CD8-positive, alpha-beta memory T cell (primary cell): Measurements from ENCODE around the gene CALML4. TPM values are rescaled to one million over a fixed set of nuclear protein-coding genes. Genes with fewer than 3 reads are reported as not detected.
A peak's percentile ranks its signal among the peaks of the same experiment; 100 is the strongest.
"Not testable (repeated sequence)": the region's sequence is repeated elsewhere in the genome, so short reads cannot be mapped to it uniquely, and the experiment has no call there.

Experiments used
- CTCF ChIA-PET: fragments of 350-600 bp; sonication (Branson Sonifier 250); formaldehyde crosslinking; loops from one replicate; lab custom pipeline; 2021; ENCODE audit warnings: antibody characterized with exemption; lab: Charles Lee
- POLR2A ChIA-PET: fragments of 350-600 bp; sonication (Branson Sonifier 250); formaldehyde crosslinking; loops from one replicate; lab custom pipeline; 2021; ENCODE audit warnings: antibody characterized with exemption; lab: Charles Lee
- DNase-seq, 5 donors: peaks; one replicate each; pipeline versions ENCODE4 v3.0.0 to v3.0.0-alpha.2; 2020 to 2022; ENCODE audit warnings: mixed read lengths in 1 of 5
- H3K27ac ChIP-seq: one replicate; pipeline ENCODE4 v1.7.0; 2013; ENCODE audit warnings: low read depth, mild to moderate bottlenecking, low read length, moderate library complexity
- H3K27me3 ChIP-seq: 2 replicates; pipeline ENCODE4 v1.7.0; 2013; ENCODE audit warnings: low read length, mild to moderate bottlenecking; ENCODE audit not compliant: insufficient read depth, poor library complexity, severe bottlenecking
- H3K36me3 ChIP-seq: 2 replicates; pipeline ENCODE4 v1.7.0; 2013; ENCODE audit warnings: mild to moderate bottlenecking, low read length, moderate library complexity; ENCODE audit not compliant: insufficient read depth
- H3K4me1 ChIP-seq: 2 replicates; pipeline ENCODE4 v1.7.0; 2013; ENCODE audit warnings: mild to moderate bottlenecking, low read length, moderate library complexity; ENCODE audit not compliant: insufficient read depth
- H3K4me3 ChIP-seq: 2 replicates; pipeline ENCODE4 v1.7.0; 2013; ENCODE audit warnings: mild to moderate bottlenecking, low read length
- H3K9me3 ChIP-seq: 2 replicates; pipeline ENCODE4 v1.7.0; 2013; ENCODE audit warnings: mild to moderate bottlenecking, low read length
- H3K27ac Mint-ChIP-seq, 8 donors: one replicate each; pipeline ENCODE4 v1.8.0; 2020 to 2021; ENCODE audit warnings: mixed read lengths in 8 of 8, mild to moderate bottlenecking in 6 of 8, inconsistent platforms in 3 of 8, moderate library complexity in 3 of 8
- H3K27me3 Mint-ChIP-seq, 2 donors: one replicate each; pipeline ENCODE4 v1.8.0; 2020 to 2021; ENCODE audit warnings: mixed read lengths in 2 of 2, mild to moderate bottlenecking in 1 of 2, moderate library complexity in 1 of 2
- H3K36me3 Mint-ChIP-seq, 3 donors: one replicate each; pipeline ENCODE4 v1.8.0; 2020 to 2021; ENCODE audit warnings: mixed read lengths in 3 of 3, inconsistent platforms in 1 of 3, mild to moderate bottlenecking in 1 of 3
- H3K4me1 Mint-ChIP-seq, 3 donors: one replicate each; pipeline ENCODE4 v1.8.0; 2020 to 2021; ENCODE audit warnings: mixed read lengths in 3 of 3, inconsistent platforms in 1 of 3, mild to moderate bottlenecking in 1 of 3
- H3K4me3 Mint-ChIP-seq, 7 donors: one replicate each; pipeline ENCODE4 v1.8.0; 2020 to 2021; ENCODE audit warnings: mixed read lengths in 7 of 7, mild to moderate bottlenecking in 6 of 7, moderate library complexity in 4 of 7, inconsistent platforms in 2 of 7
- H3K9me3 Mint-ChIP-seq, 5 donors: one replicate each; pipeline ENCODE4 v1.8.0; 2020 to 2022; ENCODE audit warnings: mixed read lengths in 5 of 5, mild to moderate bottlenecking in 3 of 5, moderate library complexity in 2 of 5, inconsistent platforms in 1 of 5
- polyA plus RNA-seq: library from polyadenylated mRNA; unstranded; fragments of 300-500 nt; fragmentation: Illumina TruSeq; gene quantifications from one replicate; pipeline ENCODE4 v1.2.3, GENCODE V29; 2021
- total RNA-seq, 2 experiments: library from RNA; stranded (reverse); gene quantifications; one replicate each; pipeline ENCODE4 v1.2.3, GENCODE V29; 2021

Gene CALML4
- total and polyA plus RNA-seq, 3 experiments from 2014 or later: 0.40 to 6.4 (median 4.9) TPM

DNA sequence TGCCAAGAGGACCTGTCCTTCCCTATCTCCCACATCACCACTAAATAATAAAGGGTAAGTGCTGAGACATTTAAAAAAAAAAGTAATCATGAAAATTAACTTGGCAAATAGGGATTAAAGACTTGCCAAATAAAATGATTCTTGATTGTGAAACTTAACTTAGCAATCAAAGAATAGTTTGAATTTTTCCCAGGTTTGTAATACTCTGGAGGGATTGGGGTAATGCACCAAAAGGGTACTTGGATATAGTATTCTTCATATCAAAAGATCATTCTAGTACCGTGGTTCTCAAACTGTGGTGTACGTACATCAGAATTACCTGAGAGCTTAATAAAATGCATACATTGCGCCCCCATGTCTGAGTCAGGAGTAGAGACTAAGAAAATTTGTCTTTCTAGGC, 28.5 kb downstream of the CALML4 start:
- H3K4me3 Mint-ChIP-seq: no peak overlapping the region
- no peaks in the 10 kb centered on the region for H3K27me3 Mint-ChIP-seq
- Histone ChIP-seq H3K4me1 (no peaks in the 10 kb centered on the region), H3K36me3 (peaks cover 35% of the 10 kb centered on the region), H3K4me3 (no peak overlapping the region), H3K27ac (no peak overlapping the region), H3K27me3 (no peaks in the 10 kb centered on the region), H3K9me3 (no peaks in the 10 kb centered on the region)
- H3K27ac Mint-ChIP-seq: peak overlapping the region in 1 of 8 donors; percentile 21
- POLR2A ChIA-PET: no interaction called here
- peaks cover 0 to 11% (median 4%) of the 10 kb centered on the region in 3 donors for H3K4me1 Mint-ChIP-seq
- DNase-seq: no peak
- H3K36me3 Mint-ChIP-seq: peaks cover 8 to 82% (median 23%) of the 10 kb centered on the region in 3 donors
- H3K9me3 Mint-ChIP-seq: no peaks in the 10 kb centered on the region
- CTCF ChIA-PET: no interaction called here

DNA sequence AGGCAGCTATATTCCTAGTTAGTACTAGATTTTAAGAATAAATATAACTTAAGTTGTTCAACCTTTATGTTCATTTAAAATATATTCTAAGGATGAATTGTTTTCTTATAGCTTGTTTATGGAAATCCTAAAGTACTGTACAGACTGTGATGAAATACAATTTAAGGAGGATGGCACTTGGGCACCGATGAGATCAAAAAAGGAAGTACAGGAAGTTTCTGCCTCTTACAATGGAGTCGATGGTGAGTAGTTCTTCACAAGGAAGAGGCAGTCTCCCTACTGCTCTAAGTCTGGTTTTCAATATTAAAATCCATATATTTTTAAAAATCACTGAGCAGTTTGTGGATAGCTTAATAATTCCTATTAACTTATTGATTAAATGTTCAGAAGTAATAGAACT, 29.6 kb downstream of the CALML4 start:
- Histone ChIP-seq H3K27ac (no peak overlapping the region), H3K4me1 (no peaks in the 10 kb centered on the region), H3K4me3 (no peak overlapping the region), H3K27me3 (no peaks in the 10 kb centered on the region), H3K36me3 (peaks cover 24% of the 10 kb centered on the region), H3K9me3 (no peaks in the 10 kb centered on the region)
- peaks cover 0 to 11% (median 4%) of the 10 kb centered on the region in 3 donors for H3K4me1 Mint-ChIP-seq
- no peak for DNase-seq
- H3K9me3 Mint-ChIP-seq: no peaks in the 10 kb centered on the region
- POLR2A ChIA-PET: no interaction called here
- no peak overlapping the region for H3K27ac Mint-ChIP-seq
- H3K36me3 Mint-ChIP-seq: peaks cover 13 to 77% (median 17%) of the 10 kb centered on the region in 3 donors
- CTCF ChIA-PET: no interaction called here
- H3K4me3 Mint-ChIP-seq: no peak overlapping the region
- no peaks in the 10 kb centered on the region for H3K27me3 Mint-ChIP-seq

DNA sequence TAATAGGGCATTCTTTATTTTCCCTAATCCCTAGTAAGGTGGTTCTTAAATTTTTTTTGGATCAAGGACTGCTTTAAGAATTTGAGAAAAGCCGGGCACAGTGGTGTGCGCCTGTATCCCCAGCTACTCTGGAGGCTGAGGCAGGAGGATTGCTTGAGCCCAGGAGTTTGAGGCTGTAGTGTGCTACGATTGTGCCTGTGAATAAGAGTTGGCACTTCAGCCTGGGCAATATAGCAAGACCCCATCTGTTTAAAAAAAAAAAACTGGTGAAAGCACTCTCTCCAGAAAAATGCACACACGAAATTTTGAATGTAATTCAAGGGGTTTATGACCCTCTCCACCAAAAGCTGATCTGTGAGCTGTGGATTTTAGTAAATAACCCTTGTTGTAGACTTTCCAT, 32.0 kb downstream of the CALML4 start:
- Histone ChIP-seq H3K27me3 (no peaks in the 10 kb centered on the region), H3K27ac (no peak overlapping the region), H3K36me3 (peaks cover 22% of the 10 kb centered on the region), H3K4me3 (no peak overlapping the region), H3K9me3 (no peaks in the 10 kb centered on the region), H3K4me1 (no peaks in the 10 kb centered on the region)
- Mint-ChIP-seq H3K27ac (peak overlapping the region in 1 of 8 donors; percentile 60), H3K4me1 (peaks cover 0 to 6% (median 2%) of the 10 kb centered on the region in 3 donors), H3K4me3 (no peak overlapping the region), H3K36me3 (peaks cover 13 to 80% (median 15%) of the 10 kb centered on the region in 3 donors), H3K9me3 (no peaks in the 10 kb centered on the region), H3K27me3 (no peaks in the 10 kb centered on the region)
- POLR2A ChIA-PET: no interaction called here
- no peak for DNase-seq
- CTCF ChIA-PET: no interaction called here

DNA sequence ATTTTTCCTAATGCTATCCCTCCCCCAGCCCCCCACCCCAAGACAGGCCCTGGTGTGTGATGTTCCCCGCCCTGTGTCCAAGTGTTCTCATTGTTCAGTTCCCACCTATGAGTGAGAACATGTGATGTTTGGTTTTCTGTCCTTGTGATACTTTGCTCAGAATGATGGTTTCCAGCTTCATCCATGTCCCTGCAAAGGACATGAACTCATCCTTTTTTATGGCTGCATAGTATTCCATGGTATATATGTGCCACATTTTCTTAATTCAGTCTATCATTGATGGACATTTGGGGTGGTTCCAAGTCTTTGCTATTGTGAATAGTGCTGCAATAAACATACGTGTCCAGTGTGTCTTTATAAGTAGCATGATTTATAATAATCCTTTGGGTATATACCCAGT, 33.1 kb downstream of the CALML4 start:
- H3K9me3 Mint-ChIP-seq, H3K4me1 ChIP-seq, H3K27me3 ChIP-seq, POLR2A ChIA-PET, H3K27me3 Mint-ChIP-seq, CTCF ChIA-PET, H3K4me1 Mint-ChIP-seq, H3K4me3 ChIP-seq, DNase-seq, H3K27ac ChIP-seq, H3K9me3 ChIP-seq, H3K4me3 Mint-ChIP-seq: not testable (repeated sequence)
- H3K36me3 ChIP-seq: peaks cover 12% of the 10 kb centered on the region
- peaks cover 12 to 72% (median 13%) of the 10 kb centered on the region in 3 donors for H3K36me3 Mint-ChIP-seq
- H3K27ac Mint-ChIP-seq: peak overlapping the region in 1 of 8 donors; percentile 50

DNA sequence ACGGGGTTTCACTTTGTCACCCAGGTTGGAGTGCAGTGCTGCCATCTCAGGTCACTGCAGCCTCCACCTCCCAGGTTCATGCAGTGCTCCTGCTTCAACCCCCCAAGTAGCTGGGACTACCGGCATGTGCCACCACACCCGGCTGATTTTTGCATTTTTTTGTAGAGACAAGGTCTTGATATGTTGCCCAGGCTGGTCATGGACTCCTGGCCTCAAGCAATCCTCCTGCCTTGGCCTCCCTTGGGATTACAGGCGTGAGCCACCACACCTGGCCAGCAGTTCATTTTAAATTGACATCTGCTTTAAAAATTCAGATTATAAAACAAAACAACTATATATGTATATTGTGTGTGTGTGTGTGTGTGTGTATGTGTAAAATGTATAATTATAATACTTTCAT, 38.3 kb downstream of the CALML4 start:
- Mint-ChIP-seq H3K9me3 (no peaks in the 10 kb centered on the region), H3K36me3 (peaks cover 7 to 63% (median 15%) of the 10 kb centered on the region in 3 donors), H3K27me3 (no peaks in the 10 kb centered on the region), H3K4me3 (no peak overlapping the region), H3K27ac (peak overlapping the region in 2 of 8 donors; percentile 10 to 79), H3K4me1 (peaks cover 8 to 16% (median 10%) of the 10 kb centered on the region in 3 donors)
- Histone ChIP-seq H3K27ac (no peak overlapping the region), H3K4me3 (no peak overlapping the region), H3K36me3 (no peaks in the 10 kb centered on the region), H3K4me1 (no peaks in the 10 kb centered on the region), H3K27me3 (no peaks in the 10 kb centered on the region), H3K9me3 (no peaks in the 10 kb centered on the region)
- CTCF ChIA-PET: no interaction called here
- POLR2A ChIA-PET: no interaction called here
- no peak for DNase-seq

DNA sequence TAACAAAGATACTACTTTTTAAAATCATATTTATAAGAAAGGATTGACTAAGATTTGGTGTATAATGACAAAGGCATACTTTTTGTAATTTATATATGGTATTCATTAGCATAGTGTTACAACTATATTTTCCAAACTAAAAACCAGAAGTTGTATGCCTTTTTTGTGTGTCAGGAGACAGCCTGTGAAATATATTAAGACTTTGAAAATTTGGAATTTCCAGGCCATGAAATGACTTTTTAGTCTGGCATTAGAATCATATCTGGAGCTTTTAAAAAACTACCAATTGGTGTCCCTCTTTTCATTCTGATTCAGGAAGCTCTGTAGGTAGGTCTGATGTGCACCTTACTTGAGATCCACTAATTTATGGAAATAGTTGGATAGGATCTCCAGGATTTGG, 41.9 kb downstream of the CALML4 start:
- H3K36me3 ChIP-seq: peaks cover 3% of the 10 kb centered on the region
- Mint-ChIP-seq H3K27me3 (no peaks in the 10 kb centered on the region), H3K4me3 (no peak overlapping the region), H3K36me3 (peaks cover 22 to 60% (median 24%) of the 10 kb centered on the region in 3 donors), H3K4me1 (peaks cover 8 to 18% (median 16%) of the 10 kb centered on the region in 3 donors), H3K27ac (peak overlapping the region in 2 of 8 donors; percentile 47 to 61), H3K9me3 (no peaks in the 10 kb centered on the region)
- H3K4me1 ChIP-seq: no peaks in the 10 kb centered on the region
- ChIA-PET POLR2A (no interaction called here), CTCF (interaction anchor here (1.6 kb wide), 1 partner anchor 9 kb away, joined by 7 read pairs; no protein-coding TSS in a partner anchor)
- no peak overlapping the region for H3K4me3 ChIP-seq
- no peak for DNase-seq
- no peaks in the 10 kb centered on the region for H3K27me3 ChIP-seq
- H3K9me3 ChIP-seq: no peaks in the 10 kb centered on the region
- H3K27ac ChIP-seq: no peak overlapping the region

DNA sequence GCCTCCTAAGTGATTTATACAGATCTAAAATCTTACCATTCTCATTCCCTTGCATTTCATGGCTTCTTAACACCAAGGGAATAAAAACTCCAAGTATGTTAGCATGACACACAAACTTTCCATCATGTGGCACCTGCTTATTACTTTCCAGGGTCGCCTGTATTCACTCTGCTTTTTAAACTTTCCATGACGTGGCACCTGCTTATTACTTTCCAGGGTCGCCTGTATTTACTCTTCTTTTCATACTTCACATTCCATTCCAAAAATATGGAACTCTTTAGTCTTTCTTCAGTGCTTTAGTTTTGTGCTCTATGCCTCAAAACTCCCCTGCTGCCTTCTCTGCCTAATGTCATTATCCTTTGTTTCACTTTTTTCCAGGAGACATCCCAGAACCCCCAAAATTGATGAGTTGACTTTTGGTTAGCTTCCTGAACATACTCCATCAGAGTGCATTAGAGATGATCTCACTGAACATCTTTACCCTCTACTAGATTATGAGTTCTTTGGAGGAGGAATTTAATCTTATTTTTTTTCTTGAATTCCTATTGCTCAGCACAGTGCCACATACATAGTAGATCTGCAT, 47.0 kb downstream of the CALML4 start:
- Histone ChIP-seq H3K4me1 (no peaks in the 10 kb centered on the region), H3K4me3 (no peak overlapping the region), H3K9me3 (no peaks in the 10 kb centered on the region), H3K27me3 (no peaks in the 10 kb centered on the region), H3K27ac (no peak overlapping the region), H3K36me3 (peaks cover 15% of the 10 kb centered on the region)
- Mint-ChIP-seq H3K4me3 (no peak overlapping the region), H3K27ac (no peak overlapping the region), H3K9me3 (no peaks in the 10 kb centered on the region), H3K27me3 (no peaks in the 10 kb centered on the region), H3K36me3 (peaks cover 18 to 52% (median 21%) of the 10 kb centered on the region in 3 donors), H3K4me1 (peaks cover 10 to 13% (median 12%) of the 10 kb centered on the region in 3 donors)
- DNase-seq: no peak
- CTCF ChIA-PET: no interaction called here
- POLR2A ChIA-PET: no interaction called here

DNA sequence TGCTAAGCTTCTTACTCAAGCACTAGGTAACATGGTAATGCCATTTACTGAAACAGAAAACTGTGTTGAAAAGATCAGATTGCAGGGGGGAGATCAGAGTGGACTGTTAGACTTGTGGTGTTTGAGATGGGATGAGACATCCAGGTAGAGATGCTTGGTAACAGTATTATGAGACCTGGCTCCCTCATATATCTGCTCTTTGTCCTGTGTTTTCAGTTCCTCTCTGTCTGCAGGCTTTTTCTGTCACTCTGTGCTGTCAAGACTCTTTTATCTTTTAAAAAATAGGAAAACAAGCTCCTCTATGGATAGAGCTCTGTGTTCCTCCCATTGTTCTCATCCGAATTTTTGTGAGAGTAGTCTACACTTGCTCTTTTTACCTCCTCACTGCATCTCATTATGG, 48.1 kb downstream of the CALML4 start:
- H3K27ac ChIP-seq: no peak overlapping the region
- H3K4me3 Mint-ChIP-seq: no peak overlapping the region
- no peaks in the 10 kb centered on the region for H3K27me3 Mint-ChIP-seq
- H3K27ac Mint-ChIP-seq: no peak overlapping the region
- H3K27me3 ChIP-seq: no peaks in the 10 kb centered on the region
- H3K9me3 ChIP-seq: no peaks in the 10 kb centered on the region
- H3K4me1 ChIP-seq: no peaks in the 10 kb centered on the region
- peaks cover 15% of the 10 kb centered on the region for H3K36me3 ChIP-seq
- H3K4me1 Mint-ChIP-seq: peaks cover 10 to 14% (median 11%) of the 10 kb centered on the region in 3 donors
- POLR2A ChIA-PET: no interaction called here
- no peak overlapping the region for H3K4me3 ChIP-seq
- CTCF ChIA-PET: no interaction called here
- no peak for DNase-seq
- peaks cover 15 to 52% (median 26%) of the 10 kb centered on the region in 3 donors for H3K36me3 Mint-ChIP-seq
- H3K9me3 Mint-ChIP-seq: no peaks in the 10 kb centered on the region
